GM12878 (cell line): ENCODE measurements around the gene ESRRB.

Source experiments
- CTCF ChIP-seq, 3 experiments: IDR thresholded peaks in 2 of 3; conservative IDR thresholded peaks in 1 of 3; 2 replicates each; pipeline ENCODE4 v1.5.1; 2011; ENCODE audit warnings: low read depth in 3 of 3, low read length in 3 of 3, mild to moderate bottlenecking in 3 of 3, control low read depth in 2 of 3, moderate library complexity in 2 of 3, inconsistent platforms in 1 of 3, mixed read lengths in 1 of 3; ENCODE audit not compliant: control insufficient read depth in 2 of 3, insufficient read depth in 1 of 3; ENCODE audit errors: extremely low read depth in 1 of 3
- HCFC1 ChIP-seq: fragments of 150-350 bp; IDR thresholded peaks from 2 replicates; pipeline ENCODE4 v1.6.1; 2014; ENCODE audit warnings: low read length
- NBN ChIP-seq: fragments of 450-650 bp; IDR thresholded peaks from 2 replicates; pipeline ENCODE4 v1.6.1; 2016
- TCF12 ChIP-seq: IDR thresholded peaks from 2 replicates; pipeline ENCODE4 v1.6.1; 2011; ENCODE audit warnings: low read depth, mild to moderate bottlenecking, low read length
- ZNF217 ChIP-seq: fragments of 450-650 bp; IDR thresholded peaks from 2 replicates; pipeline ENCODE4 v1.6.1; 2017; ENCODE audit warnings: antibody characterized with exemption, mild to moderate bottlenecking
- ZNF274 ChIP-seq: IDR thresholded peaks from one replicate; pipeline ENCODE4 v1.8.0; 2011; ENCODE audit not compliant: insufficient read length, insufficient read depth

- TF ChIP-seq ZNF217, result no peak
- TF ChIP-seq TCF12, result no peak
- no peak for TF ChIP-seq NBN
- no peak for TF ChIP-seq HCFC1
- TF ChIP-seq ZNF274, result no peak
- peak; percentile 46 to 64 (median 56) for TF ChIP-seq CTCF (IDR thresholded peaks at IDR 0.05 in 2 of 3, conservative IDR thresholded peaks at IDR 0.05 in 1 of 3; ENCODE audit: control insufficient read depth in 2 of 3, extremely low read depth in 1 of 3, insufficient read depth in 1 of 3, low read depth in 3 of 3, low read length in 3 of 3)
Measured at GRCh38 chr14:76456200-76456599, 80.3 kb downstream of the ESRRB start.
